ENCODE data around the gene WDR83. TPM values are rescaled to one million over a fixed set of nuclear protein-coding genes. Genes with fewer than 3 reads are reported as not detected.

WDR83 gene
- polyA plus RNA-seq, 2 of the 4 experiments (the other 2 are of a cell fraction): 4.8 to 11.4 TPM

GRCh38 chr19:12681074-12681987 is 14.7 kb downstream of the WDR83 start, which contains the start of gene DHPS (continued):
- no peak for TF ChIP-seq HMGXB4 (CRISPR knock-in tag; IDR thresholded peaks at IDR 0.05; ENCODE audit: borderline replicate concordance)
- TF ChIP-seq RCOR1 (IDR thresholded peaks at IDR 0.05; ENCODE audit: low read depth, low read length): no peak
- no peak for TF ChIP-seq NR3C1 (IDR thresholded peaks at IDR 0.05)
- TF ChIP-seq USF2 (IDR thresholded peaks at IDR 0.05): peak; percentile 93
- TF ChIP-seq HDAC2 (IDR thresholded peaks at IDR 0.05): no peak
- TF ChIP-seq CHD2 (IDR thresholded peaks at IDR 0.05; ENCODE audit: low read length, partially characterized antibody): no peak

- TF ChIP-seq CHD2 (IDR thresholded peaks at IDR 0.05; ENCODE audit: low read length, partially characterized antibody) (no peak), E2F6 (IDR thresholded peaks at IDR 0.05; ENCODE audit: borderline replicate concordance, low read depth) (no peak), HEYL (CRISPR knock-in tag; IDR thresholded peaks at IDR 0.05) (no peak), KDM5A (IDR thresholded peaks at IDR 0.05) (no peak), REST (IDR thresholded peaks at IDR 0.05) (no peak), USF2 (IDR thresholded peaks at IDR 0.05) (no peak), JUNB (IDR thresholded peaks at IDR 0.05) (no peak), FOXS1 (CRISPR knock-in tag; IDR thresholded peaks at IDR 0.05) (no peak), EHF (CRISPR knock-in tag; IDR thresholded peaks at IDR 0.05) (no peak), HDAC2 (IDR thresholded peaks at IDR 0.05) (no peak), NFE2L2 (conservative IDR thresholded peaks at IDR 0.05; ENCODE audit: low read length) (no peak), FOSL2 (IDR thresholded peaks at IDR 0.05) (no peak), FOSL2 (CRISPR knock-in tag; IDR thresholded peaks at IDR 0.05) (no peak), HOXB5 (CRISPR knock-in tag; IDR thresholded peaks at IDR 0.05) (no peak), MAX (IDR thresholded peaks at IDR 0.05) (no peak), HOXB13 (CRISPR knock-in tag; IDR thresholded peaks at IDR 0.05; ENCODE audit: low read depth) (no peak), NPAS2 (CRISPR knock-in tag; IDR thresholded peaks at IDR 0.05; ENCODE audit: borderline replicate concordance) (no peak), GATA3 (IDR thresholded peaks at IDR 0.05; ENCODE audit: borderline replicate concordance) (no peak), SMC3 (IDR thresholded peaks at IDR 0.05) (no peak), NR3C1 (IDR thresholded peaks at IDR 0.05) (no peak), SREBF2 (IDR thresholded peaks at IDR 0.05) (no peak)
- Histone ChIP-seq H3K4me2 (no peak overlapping the region), H3K9me3 (no peaks in the 10 kb centered on the region), H3K27ac (no peak overlapping the region), H3K4me3 (no peak overlapping the region), H3K4me1 (no peaks in the 10 kb centered on the region)
- POLR2A ChIA-PET: no interaction called here
- ATAC-seq: no peak
- no peak for DNase-seq (ENCODE audit: low read depth in 1 of 2, low spot score in 1 of 2)
- FAIRE-seq: no peak
- WGBS (ENCODE audit: missing lambda C conversion rate): 88% methylated on average over 3 of the region's 3 CpGs
- CTCF ChIA-PET: interaction anchor here (0.7 to 2.7 kb wide), 3 partner anchors 14 to 110 kb away, joined by 4 to 7 read pairs (median 5); no protein-coding TSS in a partner anchor
Observed at GRCh38 chr19:12685831-12686230, 19.2 kb downstream of the WDR83 start.
